ENCODE measurements around the gene SPIB.

Gene SPIB

DNA sequence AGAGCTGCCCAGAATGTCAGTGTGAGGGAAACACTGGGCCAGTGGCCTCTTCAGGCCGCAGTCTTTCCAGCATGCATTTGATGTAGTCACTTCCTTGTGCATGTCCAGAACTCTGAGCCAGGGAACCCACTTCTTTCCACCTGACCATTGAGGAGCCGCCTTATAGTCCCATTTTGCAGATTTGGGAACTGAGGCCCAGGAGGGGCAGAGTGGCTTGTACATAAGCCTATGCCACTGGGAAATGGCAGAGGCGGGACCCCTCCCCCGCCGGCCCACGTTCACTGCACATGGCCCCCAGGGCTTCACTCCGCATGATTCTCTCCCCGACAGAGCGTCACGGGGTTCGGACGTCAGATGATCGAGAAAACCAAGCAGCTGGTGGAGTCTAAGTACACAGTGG is 5.6 kb upstream of the SPIB start:
- no peaks in the 10 kb centered on the region for H3K9me3 ChIP-seq (ENCODE audit: insufficient read depth, low read length)
- peaks cover 56% of the 10 kb centered on the region for H3K36me3 ChIP-seq (replicated peaks; ENCODE audit: low read depth, low read length)
- H3K79me2 ChIP-seq (ENCODE audit: low read length): no peaks in the 10 kb centered on the region
- H3K27me3 ChIP-seq (ENCODE audit: low read depth, low read length): no peaks in the 10 kb centered on the region
- H3K9ac ChIP-seq (ENCODE audit: low read length): no peak overlapping the region
- H4K20me1 ChIP-seq (ENCODE audit: insufficient read depth, low read length): no peaks in the 10 kb centered on the region
- H2AFZ ChIP-seq (ENCODE audit: low read depth, low read length): no peak overlapping the region
- no peak overlapping the region for H3K27ac ChIP-seq (ENCODE audit: low read length)
- peaks cover 37% of the 10 kb centered on the region for H3K4me1 ChIP-seq (ENCODE audit: low read length)
- TF ChIP-seq EZH2phosphoT487 (IDR thresholded peaks at IDR 0.05; ENCODE audit: low read depth): no peak
- TF ChIP-seq, protein P1, sequence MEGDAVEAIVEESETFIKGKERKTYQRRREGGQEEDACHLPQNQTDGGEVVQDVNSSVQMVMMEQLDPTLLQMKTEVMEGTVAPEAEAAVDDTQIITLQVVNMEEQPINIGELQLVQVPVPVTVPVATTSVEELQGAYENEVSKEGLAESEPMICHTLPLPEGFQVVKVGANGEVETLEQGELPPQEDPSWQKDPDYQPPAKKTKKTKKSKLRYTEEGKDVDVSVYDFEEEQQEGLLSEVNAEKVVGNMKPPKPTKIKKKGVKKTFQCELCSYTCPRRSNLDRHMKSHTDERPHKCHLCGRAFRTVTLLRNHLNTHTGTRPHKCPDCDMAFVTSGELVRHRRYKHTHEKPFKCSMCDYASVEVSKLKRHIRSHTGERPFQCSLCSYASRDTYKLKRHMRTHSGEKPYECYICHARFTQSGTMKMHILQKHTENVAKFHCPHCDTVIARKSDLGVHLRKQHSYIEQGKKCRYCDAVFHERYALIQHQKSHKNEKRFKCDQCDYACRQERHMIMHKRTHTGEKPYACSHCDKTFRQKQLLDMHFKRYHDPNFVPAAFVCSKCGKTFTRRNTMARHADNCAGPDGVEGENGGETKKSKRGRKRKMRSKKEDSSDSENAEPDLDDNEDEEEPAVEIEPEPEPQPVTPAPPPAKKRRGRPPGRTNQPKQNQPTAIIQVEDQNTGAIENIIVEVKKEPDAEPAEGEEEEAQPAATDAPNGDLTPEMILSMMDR (IDR thresholded peaks at IDR 0.05; ENCODE audit: low read depth, low read length): no peak
- H3K4me2 ChIP-seq (ENCODE audit: low read length): no peak overlapping the region
- H3K4me3 ChIP-seq (ENCODE audit: low read length): no peak overlapping the region

DNA sequence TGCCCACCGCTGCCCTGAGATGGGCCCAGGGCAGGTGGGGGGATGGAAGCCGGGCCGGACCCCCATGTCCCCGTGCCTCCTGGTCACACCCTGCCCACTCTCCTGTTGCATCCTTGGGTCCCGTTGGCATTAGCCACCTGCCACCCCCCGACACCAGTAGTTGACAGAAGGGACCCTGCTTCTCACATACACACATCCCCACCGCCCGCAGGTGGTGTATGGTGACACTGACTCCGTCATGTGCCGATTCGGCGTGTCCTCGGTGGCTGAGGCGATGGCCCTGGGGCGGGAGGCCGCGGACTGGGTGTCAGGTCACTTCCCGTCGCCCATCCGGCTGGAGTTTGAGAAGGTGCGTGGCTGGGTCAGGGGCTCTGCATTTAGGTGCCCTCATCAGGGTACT is 5.2 kb upstream of the SPIB start:
- no peak overlapping the region for H3K9ac ChIP-seq (ENCODE audit: low read length)

DNA sequence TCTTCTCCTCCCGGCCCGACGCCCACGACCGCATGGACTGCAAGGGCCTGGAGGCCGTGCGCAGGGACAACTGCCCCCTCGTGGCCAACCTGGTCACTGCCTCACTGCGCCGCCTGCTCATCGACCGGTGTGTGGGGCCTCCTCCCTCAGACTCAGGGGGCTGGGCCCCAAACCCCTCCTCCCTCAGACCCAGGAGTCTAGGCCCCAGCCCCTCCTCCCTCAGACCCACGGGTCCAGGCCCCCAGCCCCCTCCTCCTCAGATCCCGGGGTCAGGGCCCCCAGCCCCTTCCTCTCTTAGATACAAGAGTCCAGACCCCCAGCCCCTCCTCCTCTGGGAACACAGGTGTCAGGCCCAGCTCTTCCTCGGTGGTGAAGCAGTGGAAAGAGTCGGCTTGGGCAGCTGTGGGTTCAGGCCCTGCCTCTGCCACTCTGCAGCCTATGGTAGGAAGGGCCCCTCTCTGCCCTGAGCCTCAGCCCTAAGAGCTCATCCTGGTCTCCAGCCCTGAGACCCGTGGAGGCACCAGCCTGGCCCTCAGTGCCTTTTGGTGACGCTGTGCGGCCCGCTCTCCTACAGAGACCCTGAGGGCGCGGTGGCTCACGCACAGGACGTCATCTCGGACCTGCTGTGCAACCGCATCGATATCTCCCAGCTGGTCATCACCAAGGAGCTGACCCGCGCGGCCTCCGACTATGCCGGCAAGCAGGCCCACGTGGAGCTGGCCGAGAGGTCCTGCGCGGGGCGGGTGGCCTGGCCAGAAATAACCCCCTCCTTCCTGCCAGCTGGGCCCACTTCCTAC is 3.7 kb upstream of the SPIB start:
- Histone ChIP-seq H3K27me3 (ENCODE audit: low read depth, low read length) (no peaks in the 10 kb centered on the region), H3K4me2 (ENCODE audit: low read length) (peak overlapping the region; percentile 85), H3K79me2 (ENCODE audit: low read length) (peaks cover 17% of the 10 kb centered on the region), H3K9me3 (ENCODE audit: insufficient read depth, low read length) (no peaks in the 10 kb centered on the region), H3K27ac (ENCODE audit: low read length) (peak overlapping the region; percentile 91), H4K20me1 (ENCODE audit: insufficient read depth, low read length) (peaks cover 3% of the 10 kb centered on the region; the same call in 1 of the 2 replicates), H3K4me1 (ENCODE audit: low read length) (peaks cover 45% of the 10 kb centered on the region), H3K9ac (ENCODE audit: low read length) (peak overlapping the region; percentile 81), H3K4me3 (ENCODE audit: low read length) (peak overlapping the region; percentile 69), H2AFZ (ENCODE audit: low read depth, low read length) (no peak overlapping the region), H3K36me3 (replicated peaks; ENCODE audit: low read depth, low read length) (peaks cover 54% of the 10 kb centered on the region)
- TF ChIP-seq EZH2phosphoT487 (IDR thresholded peaks at IDR 0.05; ENCODE audit: low read depth): no peak
- TF ChIP-seq, protein P1 (IDR thresholded peaks at IDR 0.05; ENCODE audit: low read depth, low read length): peak; percentile 94

More for the DNA sequence above, 5.2 kb upstream of the SPIB start:
- H3K4me2 ChIP-seq (ENCODE audit: low read length): no peak overlapping the region
- no peak overlapping the region for H3K27ac ChIP-seq (ENCODE audit: low read length)
- TF ChIP-seq, protein P1 (IDR thresholded peaks at IDR 0.05; ENCODE audit: low read depth, low read length): no peak
- TF ChIP-seq EZH2phosphoT487 (IDR thresholded peaks at IDR 0.05; ENCODE audit: low read depth): no peak
- H4K20me1 ChIP-seq (ENCODE audit: insufficient read depth, low read length): no peaks in the 10 kb centered on the region
- H2AFZ ChIP-seq (ENCODE audit: low read depth, low read length): no peak overlapping the region
- H3K4me3 ChIP-seq (ENCODE audit: low read length): no peak overlapping the region
- no peaks in the 10 kb centered on the region for H3K9me3 ChIP-seq (ENCODE audit: insufficient read depth, low read length)
- peaks cover 2% of the 10 kb centered on the region for H3K79me2 ChIP-seq (ENCODE audit: low read length)
- H3K27me3 ChIP-seq (ENCODE audit: low read depth, low read length): no peaks in the 10 kb centered on the region
- H3K36me3 ChIP-seq (replicated peaks; ENCODE audit: low read depth, low read length): peaks cover 56% of the 10 kb centered on the region
- peaks cover 41% of the 10 kb centered on the region for H3K4me1 ChIP-seq (ENCODE audit: low read length)

GRCh38 chr19:50415661-50416033 is 3.1 kb upstream of the SPIB start:
- H2AFZ ChIP-seq (ENCODE audit: low read depth, low read length): no peak overlapping the region
- H3K4me3 ChIP-seq (ENCODE audit: low read length): peak overlapping the region; percentile 69
- peak overlapping the region; percentile 91 for H3K27ac ChIP-seq (ENCODE audit: low read length)
- peaks cover 23% of the 10 kb centered on the region for H3K79me2 ChIP-seq (ENCODE audit: low read length)
- no peaks in the 10 kb centered on the region for H3K27me3 ChIP-seq (ENCODE audit: low read depth, low read length)
- peaks cover 51% of the 10 kb centered on the region for H3K4me1 ChIP-seq (ENCODE audit: low read length)
- H3K9me3 ChIP-seq (ENCODE audit: insufficient read depth, low read length): no peaks in the 10 kb centered on the region
- TF ChIP-seq, protein P1 (IDR thresholded peaks at IDR 0.05; ENCODE audit: low read depth, low read length): no peak
- H3K36me3 ChIP-seq (replicated peaks; ENCODE audit: low read depth, low read length): peaks cover 54% of the 10 kb centered on the region
- H3K9ac ChIP-seq (ENCODE audit: low read length): peak overlapping the region; percentile 81
- peak overlapping the region; percentile 85 for H3K4me2 ChIP-seq (ENCODE audit: low read length)
- H4K20me1 ChIP-seq (ENCODE audit: insufficient read depth, low read length): peaks cover 8% of the 10 kb centered on the region; the same call in 1 of the 2 replicates

Measured in OCI-LY3 (cell line).